Endothelial cell (in vitro differentiated cells): Measurements from ENCODE around the gene ZNF397. TPM values are rescaled to one million over a fixed set of nuclear protein-coding genes. Genes with fewer than 3 reads are reported as not detected.

Experiments
- DNase-seq: peaks from one replicate; pipeline ENCODE4 v3.0.0; 2021; ENCODE audit warnings: low spot score
- H3K27ac Mint-ChIP-seq: one replicate; pipeline ENCODE4 v1.8.0; 2021; ENCODE audit warnings: mixed read lengths, inconsistent platforms; ENCODE audit not compliant: unreplicated experiment
- H3K27me3 Mint-ChIP-seq: one replicate; pipeline ENCODE4 v1.8.0; 2021; ENCODE audit warnings: mild to moderate bottlenecking, moderate library complexity, mixed read lengths, inconsistent platforms; ENCODE audit not compliant: unreplicated experiment
- H3K36me3 Mint-ChIP-seq: one replicate; pipeline ENCODE4 v1.8.0; 2021; ENCODE audit warnings: mild to moderate bottlenecking, low read depth, mixed read lengths, inconsistent platforms; ENCODE audit not compliant: unreplicated experiment
- H3K4me1 Mint-ChIP-seq: one replicate; pipeline ENCODE4 v1.8.0; 2021; ENCODE audit warnings: mild to moderate bottlenecking, mixed read lengths, inconsistent platforms; ENCODE audit not compliant: unreplicated experiment
- H3K4me3 Mint-ChIP-seq: one replicate; pipeline ENCODE4 v1.8.0; 2021; ENCODE audit warnings: mild to moderate bottlenecking, mixed read lengths, inconsistent platforms; ENCODE audit not compliant: unreplicated experiment
- H3K9me3 Mint-ChIP-seq: one replicate; pipeline ENCODE4 v1.8.0; 2021; ENCODE audit warnings: mixed read lengths, inconsistent platforms; ENCODE audit not compliant: unreplicated experiment
- CTCF ChIP-seq: fragments of 200-600 bp; sonication (generic); IDR thresholded peaks from one replicate; pipeline ENCODE4 v1.5.0; 2021; ENCODE audit warnings: antibody characterized with exemption; ENCODE audit not compliant: unreplicated experiment
- total RNA-seq: library from RNA; stranded (reverse); fragmentation: NEBNext Ultra II Directional; extraction: Animal tissue kit (Norgen Biotek cat#: 25700); gene quantifications from one replicate; pipeline ENCODE4 v1.2.1, GENCODE V29; 2021; ENCODE audit not compliant: unreplicated experiment

The ZNF397 gene
- total RNA-seq, 1 donor from 2014 or later: 8.4 TPM

GRCh38 chr18:35290094-35290735, 49.4 kb downstream of the ZNF397 start, which contains the start of gene ZSCAN30:
ZSCAN30 (minus strand) TSS chr18:35290229; CDS start chr18:35264352, 25,877 bp downstream.
- TF ChIP-seq CTCF: no peak
- Mint-ChIP-seq H3K27me3 (peaks cover 2% of the 10 kb centered on the region), H3K4me1 (peaks cover 25% of the 10 kb centered on the region), H3K4me3 (peak within 1 kb of the TSS; percentile 99), H3K9me3 (no peaks in the 10 kb centered on the region), H3K36me3 (peaks cover 4% of the 10 kb centered on the region), H3K27ac (peak within 1 kb of the TSS; percentile 98)
- peak; percentile 98 for DNase-seq

- TF ChIP-seq CTCF: no peak
- no peak for DNase-seq
- H3K27me3 Mint-ChIP-seq: peaks cover 2% of the 10 kb centered on the region
- H3K9me3 Mint-ChIP-seq: no peaks in the 10 kb centered on the region
- H3K4me1 Mint-ChIP-seq: peaks cover 25% of the 10 kb centered on the region
- H3K27ac Mint-ChIP-seq: peak overlapping the region; percentile 98
- H3K36me3 Mint-ChIP-seq: peaks cover 3% of the 10 kb centered on the region
- peak overlapping the region; percentile 99 for H3K4me3 Mint-ChIP-seq
Measured at GRCh38 chr18:35291166-35291565, 50.3 kb downstream of the ZNF397 start.

GRCh38 chr18:35296060-35296459, 55.2 kb downstream of the ZNF397 start:
- no peak for DNase-seq
- no peaks in the 10 kb centered on the region for H3K27me3 Mint-ChIP-seq
- H3K36me3 Mint-ChIP-seq: peaks cover 32% of the 10 kb centered on the region
- peaks cover 6% of the 10 kb centered on the region for H3K4me1 Mint-ChIP-seq
- no peak for TF ChIP-seq CTCF
- no peak overlapping the region for H3K4me3 Mint-ChIP-seq
- H3K9me3 Mint-ChIP-seq: no peaks in the 10 kb centered on the region
- H3K27ac Mint-ChIP-seq: no peak overlapping the region

- Mint-ChIP-seq H3K36me3 (peaks cover 84% of the 10 kb centered on the region), H3K9me3 (peaks cover 22% of the 10 kb centered on the region), H3K4me1 (no peaks in the 10 kb centered on the region), H3K27me3 (peaks cover 4% of the 10 kb centered on the region), H3K27ac (no peak overlapping the region), H3K4me3 (no peak overlapping the region)
- no peak for TF ChIP-seq CTCF
- no peak for DNase-seq
Measured at GRCh38 chr18:35303610-35304009, 62.8 kb downstream of the ZNF397 start.

- Mint-ChIP-seq H3K9me3 (peaks cover 22% of the 10 kb centered on the region), H3K27me3 (peaks cover 6% of the 10 kb centered on the region), H3K27ac (no peak overlapping the region), H3K36me3 (peaks cover 63% of the 10 kb centered on the region), H3K4me1 (no peaks in the 10 kb centered on the region), H3K4me3 (peak overlapping the region; percentile 83)
- no peak for TF ChIP-seq CTCF
- no peak for DNase-seq
Measured at GRCh38 chr18:35306588-35307250, 65.9 kb downstream of the ZNF397 start.
